A549 treated with CpdA at 1 μM for 4 hours (cell line): Measurements from ENCODE around the gene PDE5A. TPM values are rescaled to one million over a fixed set of nuclear protein-coding genes. Genes with fewer than 3 reads are reported as not detected.

Experiments used
- total RNA-seq: library from RNA; stranded (reverse); fragments of 200-300 nt; extraction: Qiagen RNA extraction; gene quantifications from 5 replicates; pipeline ENCODE4 v1.2.3, GENCODE V29; 2022; ENCODE audit warnings: low read depth

The PDE5A gene
- 0.13 to 0.32 TPM (median 0.25 TPM) in 5 replicates for total RNA-seq

GRCh38 chr4:119628281-119629141 lies at the start of gene PDE5A:
TSS of gene PDE5A (minus strand) at chr4:119628804. CDS start at chr4:119628671, 133 bp downstream.

